Trophoblast cell (in vitro differentiated cells and primary cell): Measurements from ENCODE around the gene TCF25.
A peak's percentile ranks its signal among the peaks of the same experiment; 100 is the strongest.

Experiments
- DNase-seq, 2 donors: peaks; one replicate each; pipeline ENCODE4 v3.0.0-alpha.2; 2016
- H2AFZ ChIP-seq: 2 replicates; pipeline ENCODE4 v1.6.1; 2013; ENCODE audit warnings: low read length, moderate library complexity, mild to moderate bottlenecking; ENCODE audit not compliant: insufficient read depth, poor library complexity
- H2AK5ac ChIP-seq: 2 replicates; pipeline ENCODE4 v1.6.1; 2013; ENCODE audit warnings: mild to moderate bottlenecking, low read length
- H2BK120ac ChIP-seq: 2 replicates; pipeline ENCODE4 v1.6.1; 2013; ENCODE audit warnings: low read length, mild to moderate bottlenecking, moderate library complexity; ENCODE audit not compliant: insufficient read depth, poor library complexity
- H2BK12ac ChIP-seq: 2 replicates; pipeline ENCODE4 v1.6.1; 2013; ENCODE audit warnings: mild to moderate bottlenecking, low read length, moderate library complexity
- H2BK5ac ChIP-seq: 2 replicates; pipeline ENCODE4 v1.6.1; 2013; ENCODE audit warnings: low read length, low read depth, moderate library complexity, mild to moderate bottlenecking; ENCODE audit not compliant: poor library complexity
- H3K14ac ChIP-seq: 2 replicates; pipeline ENCODE4 v1.6.1; 2013; ENCODE audit warnings: mild to moderate bottlenecking, low read length
- H3K18ac ChIP-seq: 2 replicates; pipeline ENCODE4 v1.6.1; 2013; ENCODE audit warnings: mild to moderate bottlenecking, low read length
- H3K23ac ChIP-seq: 2 replicates; pipeline ENCODE4 v1.6.1; 2013; ENCODE audit warnings: low read length
- H3K27ac ChIP-seq: 2 replicates; pipeline ENCODE4 v1.5.1; 2013; ENCODE audit warnings: low read depth, mild to moderate bottlenecking, inconsistent platforms, low read length, moderate library complexity
- H3K27me3 ChIP-seq: 2 replicates; pipeline ENCODE4 v1.6.1; 2013; ENCODE audit warnings: inconsistent platforms, mild to moderate bottlenecking, low read length, moderate library complexity; ENCODE audit not compliant: insufficient read depth
- H3K36me3 ChIP-seq, 2 experiments: 1 replicate in 1 of 2; 2 replicates in 1 of 2; pipeline ENCODE4 v1.6.1; 2013; ENCODE audit warnings: low read length in 2 of 2, mild to moderate bottlenecking in 2 of 2, moderate library complexity in 1 of 2; ENCODE audit not compliant: insufficient read depth in 2 of 2, control insufficient read depth in 1 of 2
- H3K4ac ChIP-seq: 2 replicates; pipeline ENCODE4 v1.6.1; 2013; ENCODE audit warnings: low read depth, mild to moderate bottlenecking, low read length, moderate library complexity
- H3K4me1 ChIP-seq, 2 experiments: 1 replicate in 1 of 2; 2 replicates in 1 of 2; pipeline ENCODE4 v1.6.1; 2013; ENCODE audit warnings: low read length in 2 of 2, mild to moderate bottlenecking in 2 of 2, moderate library complexity in 1 of 2; ENCODE audit not compliant: insufficient read depth in 2 of 2, control insufficient read depth in 1 of 2
- H3K4me2 ChIP-seq: 2 replicates; pipeline ENCODE4 v1.6.1; 2013; ENCODE audit warnings: inconsistent platforms, mild to moderate bottlenecking, low read length, moderate library complexity
- H3K4me3 ChIP-seq: 2 replicates; pipeline ENCODE4 v1.5.1; 2013; ENCODE audit warnings: mild to moderate bottlenecking, low read depth, low read length, inconsistent platforms
- H3K79me1 ChIP-seq: one replicate; pipeline ENCODE4 v1.6.1; 2013; ENCODE audit warnings: low read length
- H3K79me2 ChIP-seq: 2 replicates; pipeline ENCODE4 v1.6.1; 2013; ENCODE audit warnings: low read length, mild to moderate bottlenecking; ENCODE audit not compliant: control insufficient read depth, insufficient read depth, poor library complexity
- H3K9ac ChIP-seq: 2 replicates; pipeline ENCODE4 v1.6.1; 2013; ENCODE audit warnings: mild to moderate bottlenecking, low read length
- H3K9me3 ChIP-seq: 2 replicates; pipeline ENCODE4 v1.6.1; 2013; ENCODE audit warnings: low read depth, mild to moderate bottlenecking, control low read depth, inconsistent platforms, low read length; ENCODE audit not compliant: insufficient read depth
- H4K12ac ChIP-seq: 2 replicates; pipeline ENCODE4 v1.6.1; 2013; ENCODE audit warnings: low read depth, mild to moderate bottlenecking, low read length, moderate library complexity
- H4K8ac ChIP-seq: 2 replicates; pipeline ENCODE4 v1.6.1; 2013; ENCODE audit warnings: low read depth, mild to moderate bottlenecking, low read length, moderate library complexity
- H4K91ac ChIP-seq: one replicate; pipeline ENCODE4 v1.6.1; 2013; ENCODE audit warnings: low read depth, mild to moderate bottlenecking, low read length, moderate library complexity
- WGBS: extraction: QIAGEN DNeasy Blood & Tissue Kit; methylation state at CpG from one replicate; pipeline ENCODE4 v1.1.7; 2013; ENCODE audit warnings: missing lambda C conversion rate; ENCODE audit not compliant: insufficient read length, insufficient coverage; ENCODE audit errors: extremely low coverage; 5-methylcytosine and 5-hydroxymethylcytosine counted together

Gene TCF25

GRCh38 chr16:89922884-89923639 is 49.7 kb downstream of the TCF25 start, which contains the start of gene TUBB3:
Gene TUBB3 (plus strand): TSS chr16:89923342. CDS start chr16:89923402, 60 bp downstream.
- H3K14ac ChIP-seq: peak within 1 kb of the TSS; percentile 93
- peak within 1 kb of the TSS; percentile 44 for H2BK12ac ChIP-seq
- peak within 1 kb of the TSS; percentile 92 for H4K91ac ChIP-seq
- H3K27ac ChIP-seq: peak within 1 kb of the TSS; percentile 98
- H3K79me1 ChIP-seq: peaks cover 33% of the 10 kb centered on the region
- peaks cover 38 to 47% of the 10 kb centered on the region in 2 experiments for H3K4me1 ChIP-seq
- no CpG with 5 or more reads among the region's 88 CpGs for WGBS
- H3K4me3 ChIP-seq: peak within 1 kb of the TSS; percentile 92
- H3K9ac ChIP-seq: peak within 1 kb of the TSS; percentile 95
- H3K36me3 ChIP-seq: peaks cover 5 to 7% of the 10 kb centered on the region in 2 experiments
- H4K12ac ChIP-seq: peak within 1 kb of the TSS; percentile 88
- H3K4ac ChIP-seq: peak within 1 kb of the TSS; percentile 71
- H3K79me2 ChIP-seq: peaks cover 15% of the 10 kb centered on the region
- H3K4me2 ChIP-seq: peak within 1 kb of the TSS; percentile 93
- no peak within 1 kb of the TSS for H3K23ac ChIP-seq
- peak within 1 kb of the TSS; percentile 62 for H3K18ac ChIP-seq
- peak; percentile 62 to 74 for DNase-seq
- peak within 1 kb of the TSS; percentile 91 for H2BK120ac ChIP-seq
- H3K27me3 ChIP-seq: peaks cover 3% of the 10 kb centered on the region
- H2BK5ac ChIP-seq: peak within 1 kb of the TSS; percentile 78
- H3K9me3 ChIP-seq: peaks cover 4% of the 10 kb centered on the region
- H2AFZ ChIP-seq: peak within 1 kb of the TSS; percentile 57
- peak within 1 kb of the TSS; percentile 25 for H2AK5ac ChIP-seq
- H4K8ac ChIP-seq: peak within 1 kb of the TSS; percentile 90

GRCh38 chr16:89923640-89924296 is 50.4 kb downstream of the TCF25 start:
- Histone ChIP-seq H2BK5ac (peak overlapping the region; percentile 27), H3K18ac (peak overlapping the region; percentile 62), H3K4me2 (peak overlapping the region; percentile 93), H3K4me3 (peak overlapping the region; percentile 92), H4K8ac (no peak overlapping the region), H2BK120ac (no peak overlapping the region), H4K91ac (peak overlapping the region; percentile 60), H3K79me1 (peaks cover 26% of the 10 kb centered on the region), H3K27me3 (peaks cover 3% of the 10 kb centered on the region), H3K4ac (peak overlapping the region; percentile 28), H3K27ac (no peak overlapping the region), H3K79me2 (peaks cover 13% of the 10 kb centered on the region), H3K9ac (peak overlapping the region; percentile 76), H3K14ac (peak overlapping the region; percentile 78), H3K23ac (no peak overlapping the region), H2AK5ac (peak overlapping the region; percentile 25), H3K9me3 (peaks cover 4% of the 10 kb centered on the region), H2AFZ (peak overlapping the region; percentile 9), H3K4me1 (peaks cover 31 to 40% of the 10 kb centered on the region in 2 experiments), H3K36me3 (peaks cover 7% of the 10 kb centered on the region in 2 experiments), H2BK12ac (no peak overlapping the region), H4K12ac (no peak overlapping the region)
- WGBS: no CpG with 5 or more reads among the region's 41 CpGs
- no peak for DNase-seq

GRCh38 chr16:89924297-89924924 is 51.0 kb downstream of the TCF25 start:
- Histone ChIP-seq H3K79me2 (peaks cover 12% of the 10 kb centered on the region), H3K27me3 (peaks cover 3% of the 10 kb centered on the region), H3K23ac (no peak overlapping the region), H3K4me3 (peak overlapping the region; percentile 92), H2BK5ac (no peak overlapping the region), H3K18ac (peak overlapping the region; percentile 4), H4K91ac (no peak overlapping the region), H3K4me2 (peak overlapping the region; percentile 93), H3K4me1 (peaks cover 28 to 34% of the 10 kb centered on the region in 2 experiments), H3K9ac (no peak overlapping the region), H3K36me3 (peaks cover 7 to 10% of the 10 kb centered on the region in 2 experiments), H3K27ac (no peak overlapping the region), H3K14ac (no peak overlapping the region), H2BK120ac (no peak overlapping the region), H2AK5ac (no peak overlapping the region), H2BK12ac (no peak overlapping the region), H3K4ac (no peak overlapping the region), H3K79me1 (peaks cover 24% of the 10 kb centered on the region), H4K8ac (no peak overlapping the region), H2AFZ (no peak overlapping the region), H4K12ac (no peak overlapping the region), H3K9me3 (peaks cover 3% of the 10 kb centered on the region)
- no CpG with 5 or more reads among the region's 14 CpGs for WGBS
- no peak for DNase-seq

GRCh38 chr16:89924925-89925307 is 51.5 kb downstream of the TCF25 start:
- no peak overlapping the region for H3K14ac ChIP-seq
- no peak for DNase-seq
- H3K9me3 ChIP-seq: no peaks in the 10 kb centered on the region
- no peak overlapping the region for H2BK12ac ChIP-seq
- H2BK120ac ChIP-seq: no peak overlapping the region
- no peak overlapping the region for H3K9ac ChIP-seq
- no peak overlapping the region for H4K12ac ChIP-seq
- no peak overlapping the region for H3K27ac ChIP-seq
- no peak overlapping the region for H2AK5ac ChIP-seq
- H3K79me2 ChIP-seq: peaks cover 12% of the 10 kb centered on the region
- H4K91ac ChIP-seq: no peak overlapping the region
- no peak overlapping the region for H3K23ac ChIP-seq
- H3K4me3 ChIP-seq: peak overlapping the region; percentile 92
- H3K36me3 ChIP-seq: peaks cover 10% of the 10 kb centered on the region in 2 experiments
- WGBS: no CpG with 5 or more reads among the region's 4 CpGs
- H2AFZ ChIP-seq: no peak overlapping the region
- no peak overlapping the region for H3K18ac ChIP-seq
- H2BK5ac ChIP-seq: no peak overlapping the region
- H3K4me2 ChIP-seq: peak overlapping the region; percentile 93
- no peak overlapping the region for H4K8ac ChIP-seq
- peaks cover 3% of the 10 kb centered on the region for H3K27me3 ChIP-seq
- H3K4ac ChIP-seq: no peak overlapping the region
- peaks cover 28 to 31% of the 10 kb centered on the region in 2 experiments for H3K4me1 ChIP-seq
- peaks cover 24% of the 10 kb centered on the region for H3K79me1 ChIP-seq
